NK-92 treated with Interleukin-12 subunit alpha and Interleukin-12 subunit beta, amount 100 ng/mL, for 24 hours (cell line): ENCODE results near the gene DNM1L.

Source experiments
- DNase-seq: peaks from one replicate; lab custom pipeline; 2025; lab: John Stamatoyannopoulos, UW

DNM1L gene

GRCh38 chr12:32756476-32757066 lies 77.5 kb downstream of the DNM1L start:
- no peak for DNase-seq

DNA sequence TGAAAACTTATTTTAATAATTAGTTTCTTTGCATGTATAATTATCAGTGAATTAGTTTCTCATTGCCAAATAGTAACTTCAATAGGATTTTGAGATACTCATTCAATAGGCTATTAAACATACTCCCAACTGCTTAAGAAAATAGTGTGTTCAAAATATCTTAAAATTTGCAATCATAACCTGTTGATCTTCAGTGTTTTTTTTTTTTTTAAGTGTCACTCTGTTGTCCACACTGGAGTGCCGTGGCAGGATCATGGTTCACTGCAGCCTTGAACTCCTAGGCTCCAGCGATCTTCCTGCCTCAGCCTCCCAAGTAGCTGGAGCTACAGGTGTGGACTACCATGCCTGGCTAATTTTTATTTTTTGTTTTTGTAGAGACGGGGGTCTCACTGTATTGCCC lies 78.1 kb downstream of the DNM1L start:
- DNase-seq: no peak

- DNase-seq: no peak
Observed at GRCh38 chr12:32761716-32762115, 82.6 kb downstream of the DNM1L start.

DNA sequence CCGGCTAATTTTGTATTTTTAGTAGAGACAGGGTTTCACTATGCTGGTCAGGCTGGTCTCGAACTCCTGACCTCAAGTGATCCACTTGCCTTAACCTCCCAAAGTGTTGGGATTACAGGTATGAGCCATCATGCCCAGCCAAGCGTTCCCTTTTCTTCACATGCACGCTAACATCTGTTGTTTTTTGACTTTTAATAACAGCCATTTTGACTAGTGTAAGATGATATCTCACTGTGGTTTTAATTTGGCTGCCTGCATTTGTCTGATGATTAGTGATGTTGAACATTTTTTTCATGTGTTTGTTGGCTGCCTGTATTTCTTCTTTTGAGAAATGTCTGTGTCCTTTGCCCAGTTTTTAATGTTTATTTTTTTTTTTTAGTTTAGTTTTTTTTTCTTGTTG lies 86.8 kb downstream of the DNM1L start:
- no peak for DNase-seq

DNA sequence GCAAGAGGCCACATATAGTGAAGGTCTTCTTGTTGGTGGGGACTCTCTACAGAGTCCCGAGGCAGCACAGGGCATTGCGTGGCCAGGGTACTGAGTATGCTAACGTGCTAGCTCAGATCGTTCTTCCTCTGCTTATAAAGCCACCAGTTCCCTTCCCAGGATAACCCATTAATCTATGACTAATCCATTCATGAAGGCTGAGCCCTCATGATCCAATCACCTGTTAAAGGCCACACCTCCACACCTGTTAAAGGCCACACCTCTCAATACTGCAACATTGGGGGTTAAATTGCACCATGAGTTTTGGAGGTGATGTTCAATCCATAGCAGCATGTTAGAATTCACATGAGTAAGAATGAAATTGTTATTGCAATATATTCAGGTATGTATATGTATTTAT lies 89.4 kb downstream of the DNM1L start:
- DNase-seq: no peak

- no peak for DNase-seq
Observed at GRCh38 chr12:32770141-32770540, 91.0 kb downstream of the DNM1L start.

GRCh38 chr12:32773691-32774090 lies 94.6 kb downstream of the DNM1L start:
- DNase-seq: no peak

GRCh38 chr12:32776258-32776657 lies 97.2 kb downstream of the DNM1L start:
- no peak for DNase-seq

GRCh38 chr12:32777159-32777558 lies 98.1 kb downstream of the DNM1L start:
- no peak for DNase-seq

GRCh38 chr12:32777691-32778175 lies 98.6 kb downstream of the DNM1L start:
- DNase-seq: no peak

DNA sequence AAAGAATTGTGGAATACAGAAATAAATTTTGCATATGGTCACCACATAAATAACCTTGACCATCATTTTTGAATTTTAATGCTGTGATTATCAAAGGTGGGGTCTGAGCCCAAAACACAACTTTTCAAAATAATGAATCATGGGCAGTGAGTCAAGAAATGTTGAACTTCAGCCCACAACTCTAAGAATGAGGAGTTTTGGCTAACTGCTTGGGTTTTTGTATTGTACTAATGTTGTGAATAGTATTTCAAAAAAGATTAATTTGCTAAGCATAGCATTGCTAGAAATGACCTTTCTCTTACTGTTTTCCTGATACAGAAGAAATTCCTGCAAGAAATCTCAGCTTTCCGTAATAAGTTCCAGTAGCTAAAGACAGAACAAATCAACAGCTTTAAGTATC lies 101.0 kb downstream of the DNM1L start:
- DNase-seq: no peak

GRCh38 chr12:32783029-32783428 lies 103.9 kb downstream of the DNM1L start:
- DNase-seq: no peak

- DNase-seq: no peak
Observed at GRCh38 chr12:32785557-32785956, 106.5 kb downstream of the DNM1L start.

DNA sequence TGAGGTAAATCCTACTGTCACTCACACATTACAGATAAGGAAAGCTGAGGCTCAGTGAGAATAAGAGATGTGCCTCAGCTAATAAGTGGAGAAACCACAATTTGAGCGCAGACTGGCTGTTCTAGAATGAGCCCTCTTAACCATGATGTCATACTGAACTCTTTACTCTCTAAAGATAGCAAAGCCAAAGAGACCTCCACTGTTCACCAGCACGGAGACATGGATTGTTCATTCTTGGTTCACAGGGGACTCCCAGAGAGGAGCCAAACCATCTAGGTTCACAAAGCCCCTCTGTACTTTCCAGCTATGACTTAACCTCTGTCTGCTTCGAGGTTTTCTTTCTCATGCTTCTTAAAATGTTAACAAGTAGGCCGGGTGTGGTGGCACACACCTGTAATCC lies 109.3 kb downstream of the DNM1L start:
- no peak for DNase-seq

- no peak for DNase-seq
Observed at GRCh38 chr12:32789446-32789845, 110.3 kb downstream of the DNM1L start.

- no peak for DNase-seq
Observed at GRCh38 chr12:32789916-32790315, 110.8 kb downstream of the DNM1L start.

DNA sequence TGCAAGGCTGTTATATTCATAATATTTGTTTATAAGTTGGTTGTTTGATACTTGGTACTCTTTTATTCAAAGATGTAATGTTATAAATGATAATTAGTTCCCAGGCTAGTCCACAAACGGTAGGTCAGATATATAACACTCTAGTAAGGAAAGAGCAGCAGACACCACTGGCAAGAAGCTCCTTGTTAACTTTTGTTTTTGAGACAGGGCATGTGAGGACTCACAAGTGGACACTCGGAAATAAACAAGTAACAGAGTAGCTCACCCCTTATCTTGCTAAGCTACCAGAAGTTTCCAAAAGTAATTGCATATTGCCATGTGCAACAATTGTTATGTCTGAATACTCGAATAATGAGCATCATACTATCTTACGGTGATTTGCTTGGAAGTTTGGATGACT lies 115.2 kb downstream of the DNM1L start:
- DNase-seq: no peak
